Measurements from ENCODE around the gene DACH1.

DACH1 gene

GRCh38 chr13:71860547-71861138 is 6.4 kb downstream of the DACH1 start:
- no peak for TF ChIP-seq CTCF (IDR thresholded peaks at IDR 0.05; ENCODE audit: insufficient read depth, low read length)
- no peak for TF ChIP-seq GABPA (IDR thresholded peaks at IDR 0.05; ENCODE audit: low read depth)
- no peak for TF ChIP-seq POLR2AphosphoS5 (IDR thresholded peaks at IDR 0.05; ENCODE audit: low read depth)
- no peak for TF ChIP-seq SPI1 (IDR thresholded peaks at IDR 0.05; ENCODE audit: borderline replicate concordance, low read depth)
- no peak for TF ChIP-seq REST (IDR thresholded peaks at IDR 0.05; ENCODE audit: insufficient replicate concordance, low read depth)
- Histone ChIP-seq H3K27ac (replicated peaks) (no peak overlapping the region), H3K4me3 (replicated peaks; ENCODE audit: insufficient read depth, low read length) (no peak overlapping the region), H3K27me3 (ENCODE audit: insufficient read depth, poor library complexity, severe bottlenecking) (no peaks in the 10 kb centered on the region)
- DNase-seq (ENCODE audit: low read depth in 1 of 2, low spot score in 1 of 2): no peak

GRCh38 chr13:71858647-71859046 is 8.4 kb downstream of the DACH1 start:
- TF ChIP-seq SPI1 (IDR thresholded peaks at IDR 0.05; ENCODE audit: borderline replicate concordance, low read depth) (no peak), REST (IDR thresholded peaks at IDR 0.05; ENCODE audit: insufficient replicate concordance, low read depth) (no peak), GABPA (IDR thresholded peaks at IDR 0.05; ENCODE audit: low read depth) (no peak), CTCF (IDR thresholded peaks at IDR 0.05; ENCODE audit: insufficient read depth, low read length) (no peak), POLR2AphosphoS5 (IDR thresholded peaks at IDR 0.05; ENCODE audit: low read depth) (no peak)
- no peaks in the 10 kb centered on the region for H3K27me3 ChIP-seq (ENCODE audit: insufficient read depth, poor library complexity, severe bottlenecking)
- DNase-seq (ENCODE audit: low read depth in 1 of 2, low spot score in 1 of 2): no peak
- H3K27ac ChIP-seq (replicated peaks): no peak overlapping the region
- H3K4me3 ChIP-seq (replicated peaks; ENCODE audit: insufficient read depth, low read length): no peak overlapping the region

- Histone ChIP-seq H3K27ac (replicated peaks) (no peak overlapping the region), H3K27me3 (ENCODE audit: insufficient read depth, poor library complexity, severe bottlenecking) (no peaks in the 10 kb centered on the region), H3K4me3 (replicated peaks; ENCODE audit: insufficient read depth, low read length) (no peak overlapping the region)
- DNase-seq (ENCODE audit: low read depth in 1 of 2, low spot score in 1 of 2): no peak
- TF ChIP-seq SPI1 (IDR thresholded peaks at IDR 0.05; ENCODE audit: borderline replicate concordance, low read depth) (no peak), POLR2AphosphoS5 (IDR thresholded peaks at IDR 0.05; ENCODE audit: low read depth) (no peak), REST (IDR thresholded peaks at IDR 0.05; ENCODE audit: insufficient replicate concordance, low read depth) (no peak), CTCF (IDR thresholded peaks at IDR 0.05; ENCODE audit: insufficient read depth, low read length) (no peak), GABPA (IDR thresholded peaks at IDR 0.05; ENCODE audit: low read depth) (no peak)
These were observed 10.4 kb downstream of the DACH1 start for GRCh38 chr13:71856548-71857043.
